GM18511 (cell line): Measurements from ENCODE around the gene ARRDC1.

Experiments used
- ATAC-seq: cut with Tn5 transposase; IDR thresholded peaks from one replicate; pipeline ENCODE4 v1.9.1; 2021; ENCODE audit warnings: mild to moderate bottlenecking, moderate library complexity; ENCODE audit not compliant: unreplicated experiment

Gene ARRDC1

DNA sequence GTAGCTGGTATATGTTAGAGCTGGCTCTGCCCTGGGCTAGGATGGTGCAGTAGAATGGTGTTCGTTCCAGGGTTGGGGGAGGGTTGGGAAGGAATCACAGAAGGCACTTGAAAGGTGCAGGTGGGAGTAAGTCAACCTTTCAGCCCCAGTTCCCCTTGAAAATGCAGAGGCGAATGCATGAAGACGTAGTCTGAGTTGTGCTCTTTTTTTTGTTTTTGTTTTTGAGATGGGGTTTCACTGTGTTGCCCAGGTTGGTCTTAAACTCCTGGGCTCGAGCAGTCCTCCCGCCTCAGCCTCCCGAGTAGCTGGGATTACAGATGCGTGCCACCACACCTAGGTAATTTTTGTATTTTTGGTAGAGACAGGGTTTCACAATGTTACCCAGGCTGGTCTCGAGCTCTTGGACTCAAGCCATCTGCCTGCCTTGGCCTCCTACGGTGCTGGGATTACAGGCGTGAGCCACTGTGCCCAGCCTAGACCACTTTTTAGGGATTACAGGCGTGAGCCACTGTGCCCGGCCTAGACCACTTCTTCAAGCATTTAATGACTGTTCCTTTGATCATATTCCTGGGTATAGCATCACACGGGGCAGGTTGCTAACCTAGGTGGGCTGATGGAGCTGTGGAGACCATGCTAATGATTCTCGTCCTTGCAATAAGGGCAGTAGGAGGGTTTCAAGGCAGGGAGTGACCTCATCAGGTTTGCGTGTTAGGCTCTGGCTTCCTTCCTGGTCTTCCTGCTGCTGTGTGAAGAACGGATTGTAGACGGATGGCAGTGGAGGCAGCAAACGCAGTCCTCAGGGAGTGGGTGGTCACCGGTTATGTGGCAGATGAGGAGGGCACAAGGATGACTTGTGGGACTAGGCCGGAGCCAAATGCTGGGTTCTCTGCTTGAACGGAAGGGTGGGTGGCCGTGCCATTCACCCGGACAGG, 27.0 kb downstream of the ARRDC1 start:
- no peak for ATAC-seq

DNA sequence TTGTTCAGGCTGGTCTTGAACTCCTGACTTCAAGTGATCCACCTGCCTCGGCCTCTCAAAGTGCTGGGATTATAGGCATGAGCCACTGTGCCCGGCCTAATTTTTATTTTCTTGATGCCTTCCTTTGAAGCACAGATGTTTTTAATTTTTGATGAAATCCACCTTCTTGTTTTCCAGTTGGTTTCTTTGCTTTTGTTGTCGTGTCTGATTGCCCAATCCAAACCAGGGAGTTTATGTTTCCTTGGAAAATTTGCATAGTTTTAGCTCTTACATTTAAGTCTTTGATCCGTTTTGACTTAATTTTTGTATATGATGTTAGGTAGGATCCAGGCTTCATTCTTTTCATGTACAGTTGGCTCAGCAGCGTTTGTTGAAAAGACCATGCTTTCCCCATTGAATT, 28.5 kb downstream of the ARRDC1 start:
- ATAC-seq, result no peak

DNA sequence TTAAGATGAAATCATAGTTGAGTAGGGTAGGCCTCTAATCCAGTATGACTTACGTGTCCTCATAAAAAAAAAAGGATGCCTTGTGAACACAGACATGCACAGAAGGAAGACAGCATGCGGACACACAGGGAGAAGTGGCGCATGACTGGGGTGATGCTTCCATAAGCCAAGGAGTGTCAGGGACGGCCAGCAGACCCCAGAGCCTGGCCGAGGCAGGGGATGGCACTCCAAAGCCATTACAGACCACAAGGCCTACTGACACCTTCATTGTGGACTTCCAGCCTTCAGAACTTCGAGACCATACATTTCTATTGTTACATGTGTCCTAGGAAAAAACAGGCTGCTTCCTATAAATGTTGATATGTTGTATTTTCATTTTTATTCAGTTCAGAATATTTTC, 33.2 kb downstream of the ARRDC1 start:
- ATAC-seq, result no peak

DNA sequence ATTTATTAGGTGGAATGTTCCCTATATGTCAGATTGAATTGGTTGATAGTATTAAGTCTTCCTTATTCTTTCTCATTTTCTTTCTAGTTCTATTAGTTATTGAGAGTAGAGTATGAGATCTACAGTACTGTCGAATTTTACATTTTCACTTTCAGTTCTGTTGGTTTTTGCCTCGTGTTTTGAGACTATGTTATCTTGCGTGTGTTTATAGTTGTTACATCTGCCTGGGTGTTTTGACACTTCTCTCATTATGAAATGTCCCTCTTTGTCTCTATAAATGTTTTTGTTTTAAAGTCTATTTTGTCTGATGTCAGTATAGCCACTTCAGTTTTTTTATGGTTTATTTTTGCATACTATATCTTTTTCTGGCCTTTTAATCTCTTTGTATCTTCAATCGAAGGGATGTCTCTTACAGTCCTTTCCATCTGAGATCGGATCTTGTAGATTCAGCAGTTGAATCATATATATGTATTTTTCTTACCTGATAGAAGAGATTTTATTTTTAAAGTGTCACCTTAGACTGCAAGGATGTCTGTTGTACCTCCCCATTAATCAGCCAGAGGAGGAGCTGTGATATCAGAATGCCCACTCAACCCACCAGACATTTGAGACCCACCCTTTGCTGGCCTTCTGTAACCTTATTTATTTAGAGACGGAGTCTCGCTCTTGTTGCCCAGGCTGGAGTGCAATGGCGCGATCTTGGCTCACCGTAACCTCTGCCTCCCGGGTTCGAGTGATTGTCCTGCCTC, 34.0 kb downstream of the ARRDC1 start:
- no peak for ATAC-seq

DNA sequence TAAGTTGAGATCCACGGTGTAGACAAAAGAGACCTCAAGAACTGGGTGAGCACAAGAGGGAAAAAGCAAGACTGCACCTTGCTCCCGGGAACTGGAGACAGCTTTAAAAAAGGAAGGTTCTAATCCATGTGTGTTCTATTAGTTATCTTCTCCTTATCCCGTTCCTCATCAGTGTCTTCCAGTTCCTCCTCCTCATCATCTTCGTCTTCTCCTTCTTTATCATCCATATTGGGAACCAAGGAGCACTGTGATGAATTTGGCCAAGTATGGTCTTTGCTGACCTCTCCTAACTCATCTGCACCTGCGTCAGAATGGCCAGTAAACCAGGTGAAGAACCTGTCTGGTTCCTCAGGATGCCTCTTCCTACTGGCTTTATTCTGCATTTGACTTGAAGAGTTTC, 35.4 kb downstream of the ARRDC1 start:
- ATAC-seq, result no peak

DNA sequence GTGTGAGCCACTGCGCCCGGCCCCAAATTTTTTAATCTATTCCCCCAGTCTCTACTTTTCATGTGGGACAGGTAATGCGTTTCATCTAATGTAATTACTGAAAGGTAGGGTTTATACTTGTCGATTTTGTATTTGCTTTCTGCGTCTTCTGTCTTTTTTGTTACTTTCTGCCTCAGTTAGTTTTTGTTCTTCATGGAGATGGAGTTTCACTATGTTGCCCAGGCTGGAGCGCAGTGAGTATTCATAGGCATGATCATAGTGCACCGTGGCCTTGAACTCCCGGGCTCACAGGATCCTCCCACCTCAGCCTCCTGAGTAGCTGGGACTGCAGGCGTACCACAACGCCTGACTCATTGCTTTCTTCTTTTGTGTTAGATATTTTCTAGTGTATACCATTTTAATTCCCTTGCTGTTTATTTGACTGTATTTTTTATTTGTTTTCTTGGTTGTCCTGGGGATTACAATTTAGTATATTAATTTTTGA, 36.7 kb downstream of the ARRDC1 start:
- no peak for ATAC-seq

DNA sequence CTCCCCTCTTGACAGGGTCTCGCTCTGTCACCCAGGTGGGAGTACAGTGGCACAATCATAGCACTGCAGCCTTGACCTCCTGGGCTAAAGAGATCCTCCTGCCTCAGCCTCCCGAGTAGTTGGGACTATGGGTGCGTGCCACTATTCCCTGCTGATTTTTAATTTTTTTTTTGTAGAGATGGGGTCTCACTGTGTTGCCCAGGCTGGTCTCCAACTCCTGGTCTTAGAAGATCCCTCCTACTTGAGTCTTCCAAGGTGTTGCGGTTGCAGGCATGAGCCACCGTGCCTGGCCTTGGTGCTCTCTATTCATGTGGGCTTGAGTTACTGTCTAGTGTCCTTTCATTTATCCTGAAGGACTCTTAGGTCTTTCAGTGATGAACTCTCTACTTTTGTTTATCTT, 37.4 kb downstream of the ARRDC1 start:
- no peak for ATAC-seq

DNA sequence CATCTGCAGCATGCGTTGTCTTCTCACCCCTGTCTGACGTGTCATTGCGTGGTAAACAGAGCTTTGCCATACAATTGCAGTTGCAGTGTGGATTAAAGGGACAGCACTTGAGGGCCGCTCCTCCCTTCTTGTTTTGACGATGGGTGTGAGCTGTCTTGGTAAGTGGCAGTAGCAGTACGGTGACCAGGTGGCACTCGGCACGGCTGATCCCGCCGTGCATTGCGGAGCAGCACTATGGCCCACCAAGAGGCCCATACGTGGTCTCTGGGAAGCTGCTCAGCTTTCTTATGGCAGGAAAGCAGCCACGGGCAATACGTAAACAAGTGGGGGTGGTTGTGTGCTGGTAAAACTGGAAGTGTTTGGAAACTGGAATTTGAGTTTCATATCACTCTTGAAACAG, 38.4 kb downstream of the ARRDC1 start:
- ATAC-seq, result no peak

DNA sequence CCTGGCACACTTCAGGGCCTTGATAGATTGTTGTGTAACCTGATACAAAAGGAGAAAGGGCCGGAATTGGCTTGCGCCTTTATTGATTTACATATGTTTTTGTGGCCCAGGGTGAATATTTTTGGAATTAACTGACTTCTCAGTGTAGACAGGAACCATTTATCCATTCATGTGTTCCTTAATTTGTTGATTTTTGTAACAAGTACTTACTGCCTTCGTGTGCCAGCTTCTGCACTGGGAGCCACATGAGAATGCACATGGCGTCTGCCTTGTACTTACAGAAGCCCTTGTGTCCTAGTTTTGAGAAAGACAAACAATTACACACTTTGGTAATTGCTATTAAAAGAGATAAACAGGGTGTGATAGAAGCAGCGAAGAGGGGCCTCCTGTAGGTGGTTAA, 39.7 kb downstream of the ARRDC1 start:
- ATAC-seq, result no peak

DNA sequence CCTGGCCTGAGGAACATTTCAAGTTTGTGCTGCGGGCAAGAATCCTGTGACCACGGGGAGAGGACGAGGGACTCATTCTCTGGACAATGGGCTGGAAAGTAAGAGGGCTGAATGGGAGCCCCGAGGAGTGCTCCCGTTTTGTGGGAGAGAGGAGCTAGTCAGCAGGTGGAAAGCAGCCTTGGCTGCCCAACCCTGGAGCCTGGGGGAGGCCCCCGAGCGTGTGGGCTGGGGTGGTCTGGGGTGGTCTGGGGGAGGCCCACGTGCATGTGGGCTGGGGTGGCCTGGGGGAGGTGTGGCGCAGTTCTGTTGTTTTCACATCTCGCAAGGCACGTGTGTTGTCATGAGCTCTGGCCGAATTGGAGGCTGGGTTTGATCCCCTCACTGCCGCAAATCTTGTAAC, 40.9 kb downstream of the ARRDC1 start:
- no peak for ATAC-seq

DNA sequence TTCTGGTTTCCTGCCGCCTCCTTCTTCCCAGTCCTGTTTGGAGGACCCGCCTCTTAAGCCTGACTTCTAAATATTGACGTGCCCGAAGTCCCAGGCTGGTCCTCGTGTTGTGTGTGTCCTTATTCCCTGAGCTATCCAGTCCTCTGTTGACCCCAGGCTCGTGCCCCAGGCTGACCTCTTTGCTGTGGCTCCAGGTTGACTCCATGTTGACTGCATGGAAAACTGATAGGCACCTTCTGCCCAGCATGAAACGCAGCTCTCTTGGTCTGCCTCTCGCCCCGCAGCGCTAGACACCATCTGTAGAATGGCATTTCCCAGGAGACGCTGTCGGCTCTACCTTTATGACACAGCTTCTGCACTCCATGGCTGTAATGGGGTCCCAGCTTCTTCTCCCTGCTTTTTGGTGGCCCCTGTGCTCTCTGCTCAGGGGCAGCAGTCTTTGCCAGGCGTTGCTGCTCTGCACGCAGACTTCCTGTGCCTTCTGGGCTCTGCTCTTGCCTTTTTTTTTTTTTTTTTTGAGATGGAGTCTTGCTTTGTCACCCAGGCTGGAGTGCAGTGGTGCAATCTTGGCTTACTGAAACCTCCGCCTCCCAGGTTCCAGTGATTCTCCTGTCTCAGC, 41.7 kb downstream of the ARRDC1 start:
- ATAC-seq, result no peak

DNA sequence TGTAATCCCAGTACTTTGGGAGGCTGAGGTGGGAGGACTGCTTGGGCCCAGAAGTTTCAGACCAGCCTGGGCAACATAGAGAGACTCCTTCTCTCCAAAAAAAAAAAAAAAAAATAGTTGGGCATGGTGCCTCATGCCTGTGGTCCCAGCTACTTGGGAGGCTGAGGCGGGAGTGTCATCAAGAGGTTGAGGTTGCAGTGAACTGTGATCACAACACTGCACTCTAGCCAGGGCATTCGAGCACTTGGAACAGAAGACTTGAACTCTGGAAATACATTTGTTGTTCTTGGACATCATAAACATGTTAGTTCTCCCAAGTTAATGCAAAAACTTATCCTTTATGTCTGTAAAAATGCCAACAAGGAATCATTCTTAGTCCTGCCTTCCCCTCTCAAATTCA, 42.9 kb downstream of the ARRDC1 start:
- ATAC-seq, result no peak

DNA sequence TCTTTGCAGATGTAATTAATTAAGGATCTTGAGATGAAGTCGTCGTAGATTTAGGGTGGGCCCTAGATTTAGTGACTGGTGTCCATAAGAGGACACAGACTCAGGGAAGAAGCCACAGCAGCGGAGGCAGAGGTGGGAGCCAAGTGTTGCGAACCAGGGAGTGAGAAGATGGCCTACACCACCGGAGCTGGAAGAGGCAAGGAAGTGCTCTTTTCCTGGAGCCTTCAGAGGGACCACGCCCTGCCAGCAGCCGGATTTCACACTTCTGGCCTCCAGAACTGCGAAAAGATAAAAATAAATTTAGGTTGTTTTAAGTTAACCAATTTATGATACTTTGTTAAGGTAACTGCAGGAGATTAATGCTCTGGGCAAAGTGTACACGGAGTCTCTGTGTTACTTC, 44.1 kb downstream of the ARRDC1 start:
- ATAC-seq, result no peak

DNA sequence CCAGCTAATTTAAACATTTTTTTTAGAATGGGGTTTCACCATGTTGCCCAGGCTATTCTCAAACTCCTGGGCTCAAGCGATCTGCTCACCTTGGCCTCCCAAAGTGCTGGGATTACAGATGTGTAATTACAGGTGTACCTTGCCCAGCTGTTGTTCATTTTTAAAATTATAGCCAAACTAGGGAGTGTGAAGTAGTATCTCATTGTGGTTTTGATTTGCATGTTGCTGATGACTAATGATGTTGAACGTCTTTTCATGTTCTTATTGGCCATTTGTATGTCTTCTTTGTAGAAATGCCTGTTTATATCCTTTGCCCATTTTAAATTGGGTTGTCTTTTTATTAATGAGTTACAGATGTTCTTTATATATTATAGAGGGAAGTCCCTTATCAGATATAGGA, 44.8 kb downstream of the ARRDC1 start:
- ATAC-seq, result no peak

DNA sequence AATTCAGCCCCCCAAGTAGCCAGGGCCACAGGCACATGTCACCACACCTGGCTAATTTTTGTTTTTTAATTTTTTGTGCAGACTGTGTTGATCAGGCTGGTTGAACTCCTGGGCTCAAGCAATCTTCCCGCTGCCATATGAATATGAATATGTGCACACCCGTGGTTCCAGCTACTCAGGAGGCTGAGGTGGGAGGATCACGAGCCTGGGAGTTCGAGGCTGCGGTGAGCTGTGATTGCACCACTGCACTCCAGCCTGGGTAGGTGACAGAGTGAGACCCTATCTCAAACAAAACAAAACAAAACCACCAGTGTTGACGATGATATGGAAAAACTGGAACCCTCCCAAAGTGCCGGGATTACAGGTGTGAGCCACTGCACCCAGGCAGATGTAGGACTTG, 45.3 kb downstream of the ARRDC1 start:
- ATAC-seq, result no peak

DNA sequence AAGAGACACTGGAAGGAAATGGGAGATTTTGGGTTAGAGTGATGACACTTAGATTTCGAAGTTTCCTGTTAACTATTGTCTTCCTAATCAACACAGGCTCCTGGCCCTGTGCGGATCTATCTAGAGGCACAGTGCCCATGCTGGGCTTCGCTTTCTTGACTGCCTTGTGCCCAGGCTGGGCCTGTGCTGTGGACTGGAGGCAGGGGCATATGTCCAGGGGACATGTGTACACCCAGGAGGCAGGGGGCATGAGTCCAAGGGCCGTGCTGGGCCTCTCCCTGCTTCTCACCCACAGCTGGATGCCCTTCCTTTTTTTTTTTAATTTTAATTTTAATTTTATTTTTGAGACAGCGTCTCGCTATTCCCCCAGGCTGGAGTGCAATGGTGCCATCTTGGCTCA, 50.9 kb downstream of the ARRDC1 start:
- ATAC-seq, result no peak

DNA sequence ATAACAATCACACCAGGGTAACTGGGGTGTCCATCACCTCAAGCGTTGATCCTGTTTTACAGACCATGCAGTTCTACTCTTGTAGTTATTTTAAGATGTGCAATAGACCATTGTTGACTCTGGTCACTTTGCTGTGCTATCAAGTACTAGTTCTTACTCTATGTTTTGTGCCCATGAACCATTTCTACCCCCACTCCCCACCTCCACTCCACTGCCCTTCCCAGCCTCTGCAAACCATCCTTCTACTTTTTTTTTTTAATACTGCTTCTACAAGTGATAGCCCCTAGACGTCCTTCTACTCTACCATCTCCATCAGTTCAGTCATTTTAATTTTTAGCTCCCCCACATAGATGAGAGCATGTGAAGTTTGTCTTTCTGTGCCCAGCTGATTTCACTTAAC, 52.1 kb downstream of the ARRDC1 start:
- no peak for ATAC-seq

DNA sequence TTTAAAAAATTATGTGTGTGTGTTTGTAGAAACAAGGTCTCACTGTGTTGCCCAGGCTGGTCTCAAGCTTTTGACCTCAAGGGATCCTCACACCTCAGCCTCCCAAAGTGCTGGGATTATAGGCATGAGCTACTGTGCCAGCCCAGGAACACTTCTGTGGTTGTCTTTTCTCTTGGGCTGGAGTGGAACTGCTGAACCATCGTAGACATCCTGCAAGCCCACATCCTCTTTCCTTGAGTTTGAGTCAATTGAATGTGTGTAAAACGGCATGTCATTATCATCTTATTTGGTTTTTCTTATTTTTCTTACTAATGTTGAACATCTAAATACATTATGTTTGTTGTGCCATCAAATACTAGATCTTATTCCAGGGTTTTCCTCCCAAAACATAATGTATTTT, 53.3 kb downstream of the ARRDC1 start:
- ATAC-seq, result no peak

DNA sequence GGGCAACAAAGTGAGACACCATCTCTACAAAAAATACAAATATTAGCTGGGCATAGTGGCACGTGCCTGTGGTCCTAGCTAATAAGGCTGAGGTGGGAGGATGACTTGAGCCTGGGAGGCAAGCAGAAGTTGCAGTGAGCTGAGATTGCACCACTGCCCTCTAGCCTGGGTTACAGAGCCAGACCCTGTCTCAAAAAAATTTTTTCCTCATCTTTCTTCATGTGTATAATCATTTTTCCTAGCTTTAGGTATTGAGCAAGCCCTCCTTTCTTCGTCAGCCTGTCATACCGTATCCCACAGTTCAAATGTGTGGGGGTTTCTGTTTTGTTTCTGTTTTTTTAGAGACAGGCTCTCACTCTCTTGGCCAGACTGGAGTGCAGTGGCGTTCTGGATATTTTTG, 54.7 kb downstream of the ARRDC1 start:
- ATAC-seq, result no peak

DNA sequence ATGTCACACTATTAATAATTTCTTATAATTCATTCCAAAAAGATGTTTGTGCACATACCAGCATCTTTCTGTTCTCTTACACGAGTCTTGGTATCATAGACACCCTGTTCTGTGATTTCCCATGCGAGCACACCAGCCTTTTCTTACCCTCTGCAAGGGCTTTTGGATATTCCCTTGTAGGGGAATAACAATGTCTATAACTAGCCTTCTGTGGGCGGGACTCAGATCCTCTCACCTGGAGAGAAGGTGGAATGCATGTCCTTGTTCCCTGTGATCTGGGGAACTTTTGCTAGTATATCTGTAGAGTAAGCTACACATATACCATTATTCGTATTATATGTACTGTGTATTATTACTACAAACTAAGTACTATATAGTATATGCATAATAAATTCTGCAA, 58.1 kb downstream of the ARRDC1 start:
- no peak for ATAC-seq

DNA sequence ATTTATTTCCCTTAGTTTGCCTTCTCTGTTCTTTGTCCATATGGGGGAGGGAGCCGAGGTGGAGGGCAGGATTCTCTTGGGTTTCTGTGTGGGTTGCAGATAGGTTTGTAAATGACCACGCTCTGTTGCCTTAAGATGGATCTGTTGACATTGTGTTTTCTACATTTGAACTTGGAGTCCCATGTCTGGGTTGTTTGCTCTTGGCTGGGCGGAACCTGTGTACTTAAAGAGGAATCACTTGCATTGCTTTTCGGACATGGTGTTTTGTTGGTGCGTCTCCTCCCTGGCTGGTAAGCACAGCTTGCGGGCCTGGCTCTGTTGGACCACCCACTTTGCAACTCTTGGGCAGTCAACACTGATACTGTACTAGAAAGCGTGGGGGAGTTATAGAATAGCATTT, 59.2 kb downstream of the ARRDC1 start:
- no peak for ATAC-seq
